Fibroblast of lung (primary cell): ENCODE measurements around the gene SELENOO. TPM values are rescaled to one million over a fixed set of nuclear protein-coding genes. Genes with fewer than 3 reads are reported as not detected.

ENCODE experiments used
- DNase-seq, 2 donors: peaks; one replicate each; pipeline versions ENCODE4 v3.0.0 to v3.0.0-alpha.2; 2010; ENCODE audit warnings: low read depth in 2 of 2
- H2AFZ ChIP-seq: 2 replicates; pipeline ENCODE4 v1.5.1; 2012; ENCODE audit warnings: low read length, control low read depth, inconsistent platforms
- H3K27ac ChIP-seq: 2 replicates; pipeline ENCODE4 v1.5.1; 2011; ENCODE audit warnings: low read length, control low read depth; ENCODE audit not compliant: insufficient read depth
- H3K27me3 ChIP-seq: 2 replicates; pipeline ENCODE4 v1.5.1; 2011; ENCODE audit warnings: mild to moderate bottlenecking, low read length; ENCODE audit not compliant: control insufficient read depth, insufficient read depth
- H3K36me3 ChIP-seq: 2 replicates; pipeline ENCODE4 v1.5.1; 2011; ENCODE audit warnings: low read length; ENCODE audit not compliant: control insufficient read depth, insufficient read depth
- H3K4me1 ChIP-seq: 2 replicates; pipeline ENCODE4 v1.5.1; 2011; ENCODE audit warnings: low read length; ENCODE audit not compliant: control insufficient read depth, insufficient read depth; ENCODE audit errors: extremely low read depth
- H3K4me2 ChIP-seq: 2 replicates; pipeline ENCODE4 v1.5.1; 2011; ENCODE audit warnings: low read length, control low read depth; ENCODE audit not compliant: insufficient read depth; ENCODE audit errors: extremely low read depth
- H3K4me3 ChIP-seq, 4 experiments: fragments of 200-600 bp in 1 of 4; sonication (generic) in 1 of 4; replicated peaks in 1 of 4; 2 replicates each; pipeline ENCODE4 v1.5.1; 2011 to 2016; ENCODE audit warnings: low read length in 4 of 4, low read depth in 3 of 4, mild to moderate bottlenecking in 3 of 4, control low read depth in 2 of 4, inconsistent platforms in 1 of 4, mixed read lengths in 1 of 4; ENCODE audit not compliant: insufficient read depth in 1 of 4; ENCODE audit errors: control extremely low read depth in 1 of 4
- H3K79me2 ChIP-seq: 2 replicates; pipeline ENCODE4 v1.5.1; 2012; ENCODE audit warnings: mild to moderate bottlenecking, low read length, inconsistent platforms; ENCODE audit not compliant: control insufficient read depth, insufficient read depth
- H3K9ac ChIP-seq: 2 replicates; pipeline ENCODE4 v1.5.1; 2011; ENCODE audit warnings: mild to moderate bottlenecking, low read length, control low read depth; ENCODE audit not compliant: insufficient read depth
- H3K9me3 ChIP-seq: 2 replicates; pipeline ENCODE4 v1.5.1; 2012; ENCODE audit warnings: low read depth, low read length; ENCODE audit not compliant: control insufficient read depth, insufficient read depth
- H4K20me1 ChIP-seq: 2 replicates; pipeline ENCODE4 v1.5.1; 2011; ENCODE audit warnings: low read length; ENCODE audit not compliant: control insufficient read depth, insufficient read depth; ENCODE audit errors: extremely low read depth
- EZH2 ChIP-seq: IDR thresholded peaks from 2 replicates; pipeline ENCODE4 v1.5.1; 2012; ENCODE audit warnings: low read length, control low read depth, mild to moderate bottlenecking; ENCODE audit errors: missing control alignments
- polyA plus RNA-seq, 2 donors: library from polyadenylated mRNA; depleted of rRNA in 1 of 2; stranded (reverse) in 1 of 2; unstranded in 1 of 2; fragments of >200 nt; gene quantifications; 2 replicates each; pipeline ENCODE4 v1.2.1, GENCODE V29; 2011 to 2012; ENCODE audit warnings: missing spikeins in 1 of 2
- total RNA-seq: library from RNA; depleted of rRNA; stranded (reverse); fragments of >200 nt; gene quantifications from 2 replicates; pipeline ENCODE4 v1.2.1, GENCODE V29; 2014
- TF ChIP-seq, protein P1 (sequence below), 2 donors: IDR thresholded peaks in 1 of 2; conservative IDR thresholded peaks in 1 of 2; 1 replicate in 1 of 2; 2 replicates in 1 of 2; pipeline ENCODE4 v1.5.1; 2011 to 2012; ENCODE audit warnings: low read length in 2 of 2, control low read depth in 1 of 2, inconsistent platforms in 1 of 2, low read depth in 1 of 2, mild to moderate bottlenecking in 1 of 2

SELENOO gene
- total and polyA plus RNA-seq, 2 donors (not counting 1 experiment from before 2014, with no cell fraction given), result 8.3 to 20.1 TPM

DNA sequence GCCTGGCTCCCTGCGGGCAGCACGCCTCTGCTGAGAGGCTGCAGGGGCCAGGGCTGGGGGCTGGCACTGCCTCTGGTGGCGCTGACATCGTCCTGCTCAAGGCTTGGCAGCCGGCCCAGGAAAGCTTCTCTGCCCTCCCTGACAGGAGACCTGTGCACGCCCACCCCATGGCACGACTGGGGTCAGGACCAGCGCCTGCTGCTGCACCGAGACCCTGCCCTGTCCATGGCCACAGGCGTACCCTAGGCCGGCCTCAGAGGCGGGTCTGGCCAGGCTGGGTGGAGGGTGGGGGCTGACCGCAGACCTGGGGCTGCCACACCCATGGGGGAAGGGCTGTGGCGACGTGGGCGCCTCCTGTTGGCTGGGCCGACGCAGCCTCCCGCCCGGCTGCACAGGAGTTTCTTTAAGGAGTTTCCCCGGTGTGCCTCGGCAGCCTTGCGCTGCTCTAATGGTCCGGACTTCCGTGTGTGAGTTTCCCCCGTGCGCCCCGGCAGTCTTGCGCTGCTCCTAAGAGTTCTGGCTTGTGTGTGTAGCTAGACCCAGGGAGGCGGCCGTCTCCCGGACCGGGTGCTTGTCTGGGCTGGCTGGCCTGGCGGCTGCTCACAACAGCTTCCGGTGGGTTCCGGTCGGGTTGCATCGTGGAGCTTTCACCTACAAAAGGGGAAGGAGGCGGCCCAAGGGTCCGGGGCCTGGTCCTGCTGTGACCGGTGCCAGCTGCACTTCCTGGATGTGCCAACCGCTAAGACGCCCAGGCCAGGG is 10.4 kb upstream of the SELENOO start:
- H3K36me3 ChIP-seq, result peaks cover 16% of the 10 kb centered on the region
- H3K27ac ChIP-seq, result peak overlapping the region; percentile 51
- no peaks in the 10 kb centered on the region for H3K9me3 ChIP-seq
- H3K4me2 ChIP-seq, result peak overlapping the region; percentile 20
- peak; percentile 55 to 61 for DNase-seq
- H3K4me1 ChIP-seq, result peaks cover 13% of the 10 kb centered on the region
- peak overlapping the region; percentile 42 for H3K9ac ChIP-seq
- H3K4me3 ChIP-seq, result peak overlapping the region; percentile 2 to 55 (median 27)
- H3K79me2 ChIP-seq, result peaks cover 46% of the 10 kb centered on the region
- TF ChIP-seq, protein P1, sequence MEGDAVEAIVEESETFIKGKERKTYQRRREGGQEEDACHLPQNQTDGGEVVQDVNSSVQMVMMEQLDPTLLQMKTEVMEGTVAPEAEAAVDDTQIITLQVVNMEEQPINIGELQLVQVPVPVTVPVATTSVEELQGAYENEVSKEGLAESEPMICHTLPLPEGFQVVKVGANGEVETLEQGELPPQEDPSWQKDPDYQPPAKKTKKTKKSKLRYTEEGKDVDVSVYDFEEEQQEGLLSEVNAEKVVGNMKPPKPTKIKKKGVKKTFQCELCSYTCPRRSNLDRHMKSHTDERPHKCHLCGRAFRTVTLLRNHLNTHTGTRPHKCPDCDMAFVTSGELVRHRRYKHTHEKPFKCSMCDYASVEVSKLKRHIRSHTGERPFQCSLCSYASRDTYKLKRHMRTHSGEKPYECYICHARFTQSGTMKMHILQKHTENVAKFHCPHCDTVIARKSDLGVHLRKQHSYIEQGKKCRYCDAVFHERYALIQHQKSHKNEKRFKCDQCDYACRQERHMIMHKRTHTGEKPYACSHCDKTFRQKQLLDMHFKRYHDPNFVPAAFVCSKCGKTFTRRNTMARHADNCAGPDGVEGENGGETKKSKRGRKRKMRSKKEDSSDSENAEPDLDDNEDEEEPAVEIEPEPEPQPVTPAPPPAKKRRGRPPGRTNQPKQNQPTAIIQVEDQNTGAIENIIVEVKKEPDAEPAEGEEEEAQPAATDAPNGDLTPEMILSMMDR (conservative IDR thresholded peaks at IDR 0.05 in 1 of 2, IDR thresholded peaks at IDR 0.05 in 1 of 2; ENCODE audit: low read depth in 1 of 2, low read length in 2 of 2), result peak; percentile 35 to 42
- no peak for TF ChIP-seq EZH2
- H2AFZ ChIP-seq, result no peak overlapping the region
- H3K27me3 ChIP-seq, result no peaks in the 10 kb centered on the region
- no peaks in the 10 kb centered on the region for H4K20me1 ChIP-seq

DNA sequence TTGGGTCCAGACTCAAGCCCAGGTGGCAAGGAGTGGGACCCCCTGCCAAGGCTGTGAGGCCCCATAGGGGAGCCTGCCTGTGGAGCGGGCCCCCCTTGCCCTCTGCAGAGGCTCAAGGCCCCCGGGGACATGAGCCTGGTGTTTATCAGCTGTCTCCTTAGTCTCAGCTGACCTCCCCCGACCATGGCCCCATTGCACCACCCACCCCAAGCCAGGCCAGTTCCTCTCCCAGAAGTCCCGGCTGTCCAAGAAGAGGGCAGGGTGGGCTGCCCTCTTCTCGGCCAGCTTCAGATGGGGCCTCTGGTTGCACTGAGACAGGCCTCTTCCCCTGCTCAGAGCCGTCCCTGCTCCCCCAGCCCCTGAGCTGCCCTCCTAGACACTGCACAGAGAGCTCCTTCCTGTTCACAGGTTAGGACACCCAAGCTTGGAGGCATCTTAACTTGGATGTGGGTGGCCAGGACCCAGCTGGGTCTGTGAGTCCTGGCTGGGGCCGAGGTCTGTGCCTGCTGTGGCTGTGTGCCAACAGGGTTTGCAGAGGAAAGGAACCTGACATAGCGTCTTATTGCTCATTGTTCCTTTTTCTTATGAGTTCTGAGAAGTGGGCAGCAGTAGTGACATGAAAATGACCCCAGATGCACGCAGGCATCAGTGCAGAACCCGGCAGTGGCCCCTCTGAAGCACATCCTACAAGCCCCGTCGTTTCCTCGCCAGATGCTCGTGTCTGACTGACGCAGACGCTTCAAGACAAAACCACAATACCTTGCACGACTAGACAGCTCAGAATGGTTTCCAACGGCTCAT is 9.7 kb upstream of the SELENOO start:
- Histone ChIP-seq H3K36me3 (peaks cover 20% of the 10 kb centered on the region), H3K27ac (peak overlapping the region; percentile 51), H3K9me3 (no peaks in the 10 kb centered on the region), H3K4me2 (peak overlapping the region; percentile 59), H3K4me3 (peak overlapping the region in 3 of 4 experiments; percentile 2 to 55 (median 17)), H3K79me2 (peaks cover 46% of the 10 kb centered on the region), H2AFZ (no peak overlapping the region), H3K4me1 (peaks cover 12% of the 10 kb centered on the region), H3K9ac (peak overlapping the region; percentile 42), H3K27me3 (no peaks in the 10 kb centered on the region), H4K20me1 (no peaks in the 10 kb centered on the region)
- TF ChIP-seq EZH2, result no peak
- TF ChIP-seq, protein P1 (conservative IDR thresholded peaks at IDR 0.05 in 1 of 2, IDR thresholded peaks at IDR 0.05 in 1 of 2; ENCODE audit: low read depth in 1 of 2, low read length in 2 of 2), result no peak
- DNase-seq, result no peak
